Hepatocyte (in vitro differentiated cells): ENCODE measurements around the gene STX18. TPM values are rescaled to one million over a fixed set of nuclear protein-coding genes. Genes with fewer than 3 reads are reported as not detected.

Experiments
- DNase-seq: peaks from one replicate; pipeline ENCODE4 v3.0.0-alpha.2; 2016; ENCODE audit warnings: low spot score
- H2AFZ ChIP-seq: fragments of 200-600 bp; sonication (generic); 2 replicates; pipeline ENCODE4 v1.6.0; 2016; ENCODE audit warnings: antibody characterized with exemption, mild to moderate bottlenecking
- H3K27ac ChIP-seq: fragments of 200-600 bp; sonication (generic); 2 replicates; pipeline ENCODE4 v1.5.1; 2016; ENCODE audit warnings: mild to moderate bottlenecking
- H3K27me3 ChIP-seq: fragments of 200-600 bp; sonication (generic); 2 replicates; pipeline ENCODE4 v1.6.1; 2016
- H3K36me3 ChIP-seq: fragments of 200-600 bp; sonication (generic); replicated peaks from 2 replicates; pipeline ENCODE4 v1.5.1; 2016; ENCODE audit warnings: low read depth; ENCODE audit not compliant: insufficient read depth
- H3K4me1 ChIP-seq: fragments of 200-600 bp; sonication (generic); 2 replicates; pipeline ENCODE4 v1.5.1; 2016; ENCODE audit warnings: mild to moderate bottlenecking, moderate library complexity; ENCODE audit not compliant: insufficient read depth
- H3K4me2 ChIP-seq: fragments of 200-600 bp; sonication (generic); 2 replicates; pipeline ENCODE4 v1.6.0; 2016
- H3K4me3 ChIP-seq: fragments of 200-600 bp; sonication (generic); 2 replicates; pipeline ENCODE4 v1.5.1; 2016; ENCODE audit warnings: mild to moderate bottlenecking
- H3K79me2 ChIP-seq: fragments of 200-600 bp; sonication (generic); 2 replicates; pipeline ENCODE4 v1.6.0; 2017; ENCODE audit warnings: mild to moderate bottlenecking
- H3K9me2 ChIP-seq: fragments of 200-600 bp; sonication (generic); replicated peaks from 2 replicates; pipeline ENCODE4 v1.6.0; 2017; ENCODE audit warnings: mild to moderate bottlenecking; ENCODE audit not compliant: insufficient read depth
- H3K9me3 ChIP-seq: fragments of 200-600 bp; sonication (generic); 2 replicates; pipeline ENCODE4 v1.5.1; 2016; ENCODE audit warnings: low read depth, mild to moderate bottlenecking
- H4K20me1 ChIP-seq: fragments of 200-600 bp; sonication (generic); 2 replicates; pipeline ENCODE4 v1.6.0; 2016; ENCODE audit warnings: mild to moderate bottlenecking; ENCODE audit not compliant: insufficient read depth, poor library complexity, severe bottlenecking
- CTCF ChIP-seq: fragments of 200-600 bp; sonication (generic); IDR thresholded peaks from 2 replicates; pipeline ENCODE4 v1.5.1; 2016; ENCODE audit warnings: antibody characterized with exemption, mild to moderate bottlenecking; ENCODE audit not compliant: poor library complexity
- EZH2 ChIP-seq: fragments of 200-600 bp; sonication (generic); IDR thresholded peaks from 2 replicates; pipeline ENCODE4 v1.6.1; 2016; ENCODE audit warnings: antibody characterized with exemption, mild to moderate bottlenecking, borderline replicate concordance
- EZH2phosphoT487 ChIP-seq: fragments of 200-600 bp; sonication (generic); IDR thresholded peaks from one replicate; pipeline ENCODE4 v1.6.1; 2018; ENCODE audit warnings: antibody characterized with exemption, mild to moderate bottlenecking, low read depth, moderate library complexity; ENCODE audit not compliant: unreplicated experiment, severe bottlenecking
- WGBS: methylation state at CpG from one replicate; pipeline ENCODE4 v1.1.6; 2016; ENCODE audit warnings: low lambda C conversion rate; ENCODE audit errors: missing lambda C conversion rate; 5-methylcytosine and 5-hydroxymethylcytosine counted together
- polyA plus RNA-seq: library from polyadenylated mRNA; unstranded; fragments of >200 nt; fragmentation: Nextera tagmentation; extraction: Ambion mirVana; gene quantifications from 2 replicates; pipeline ENCODE4 v1.2.1, GENCODE V29; 2016
- total RNA-seq: library from RNA; depleted of rRNA; stranded (reverse); fragments of >200 nt; gene quantifications from 2 replicates; pipeline ENCODE4 v1.2.3, GENCODE V29; 2014

The STX18 gene
- total and polyA plus RNA-seq, 2 experiments from 2014 or later = 32.1 to 54.3 TPM

GRCh38 chr4:4437798-4438470, 103.9 kb downstream of the STX18 start:
- no peak for DNase-seq
- Histone ChIP-seq H3K27me3 (no peaks in the 10 kb centered on the region), H3K79me2 (no peaks in the 10 kb centered on the region), H3K27ac (no peak overlapping the region), H3K4me1 (peaks cover 5% of the 10 kb centered on the region), H3K36me3 (no peaks in the 10 kb centered on the region), H3K4me2 (no peak overlapping the region), H4K20me1 (no peaks in the 10 kb centered on the region), H3K9me2 (no peaks in the 10 kb centered on the region), H2AFZ (no peak overlapping the region), H3K4me3 (no peak overlapping the region), H3K9me3 (no peaks in the 10 kb centered on the region)
- TF ChIP-seq CTCF (no peak), EZH2phosphoT487 (no peak), EZH2 (no peak)
- WGBS = 97% methylated on average over 13 of the region's 13 CpGs

GRCh38 chr4:4436244-4436823, 105.5 kb downstream of the STX18 start:
- H3K36me3 ChIP-seq = no peaks in the 10 kb centered on the region
- H3K9me2 ChIP-seq = no peaks in the 10 kb centered on the region
- DNase-seq = no peak
- no peaks in the 10 kb centered on the region for H3K79me2 ChIP-seq
- 92% methylated on average over 2 of the region's 2 CpGs for WGBS
- H3K4me1 ChIP-seq = peaks cover 5% of the 10 kb centered on the region
- no peaks in the 10 kb centered on the region for H3K9me3 ChIP-seq
- H3K4me2 ChIP-seq = no peak overlapping the region
- H3K27me3 ChIP-seq = no peaks in the 10 kb centered on the region
- H3K4me3 ChIP-seq = no peak overlapping the region
- no peak overlapping the region for H2AFZ ChIP-seq
- H4K20me1 ChIP-seq = no peaks in the 10 kb centered on the region
- no peak overlapping the region for H3K27ac ChIP-seq
- TF ChIP-seq CTCF (no peak), EZH2phosphoT487 (no peak), EZH2 (no peak)

- TF ChIP-seq CTCF (no peak), EZH2 (no peak), EZH2phosphoT487 (no peak)
- H3K36me3 ChIP-seq = no peaks in the 10 kb centered on the region
- no peaks in the 10 kb centered on the region for H3K27me3 ChIP-seq
- H4K20me1 ChIP-seq = no peaks in the 10 kb centered on the region
- no peaks in the 10 kb centered on the region for H3K9me3 ChIP-seq
- no peaks in the 10 kb centered on the region for H3K79me2 ChIP-seq
- 90% methylated on average over 4 of the region's 4 CpGs for WGBS
- no peak overlapping the region for H3K4me2 ChIP-seq
- H2AFZ ChIP-seq = no peak overlapping the region
- H3K27ac ChIP-seq = no peak overlapping the region
- H3K9me2 ChIP-seq = no peaks in the 10 kb centered on the region
- no peak for DNase-seq
- no peak overlapping the region for H3K4me3 ChIP-seq
- no peaks in the 10 kb centered on the region for H3K4me1 ChIP-seq
These were observed 107.9 kb downstream of the STX18 start for GRCh38 chr4:4433941-4434340.
